Immature natural killer cell (primary cell): ENCODE measurements around the gene KLHL8. TPM values are rescaled to one million over a fixed set of nuclear protein-coding genes. Genes with fewer than 3 reads are reported as not detected.
A peak's percentile ranks its signal among the peaks of the same experiment; 100 is the strongest.

ENCODE experiments used
- DNase-seq, 3 donors: peaks; one replicate each; pipeline ENCODE4 v3.0.0; 2022; ENCODE audit warnings: mixed read lengths in 1 of 3
- H3K27ac Mint-ChIP-seq, 6 donors: one replicate each; pipeline ENCODE4 v1.8.0; 2020; ENCODE audit warnings: mixed read lengths in 6 of 6, mild to moderate bottlenecking in 5 of 6, inconsistent platforms in 4 of 6, moderate library complexity in 3 of 6
- H3K27me3 Mint-ChIP-seq, 3 donors: one replicate each; pipeline ENCODE4 v1.8.0; 2020 to 2021; ENCODE audit warnings: low read depth in 3 of 3, mild to moderate bottlenecking in 3 of 3, mixed read lengths in 3 of 3, moderate library complexity in 3 of 3, inconsistent platforms in 1 of 3
- H3K36me3 Mint-ChIP-seq, 3 donors: one replicate each; pipeline ENCODE4 v1.8.0; 2020; ENCODE audit warnings: mixed read lengths in 3 of 3, inconsistent platforms in 2 of 3, mild to moderate bottlenecking in 2 of 3
- H3K4me1 Mint-ChIP-seq, 2 donors: one replicate each; pipeline ENCODE4 v1.8.0; 2020; ENCODE audit warnings: inconsistent platforms in 2 of 2, mild to moderate bottlenecking in 2 of 2, mixed read lengths in 2 of 2, moderate library complexity in 1 of 2
- H3K4me3 Mint-ChIP-seq, 5 donors: one replicate each; pipeline ENCODE4 v1.8.0; 2020; ENCODE audit warnings: mild to moderate bottlenecking in 5 of 5, mixed read lengths in 5 of 5, inconsistent platforms in 3 of 5, moderate library complexity in 3 of 5
- H3K9me3 Mint-ChIP-seq, 6 donors: one replicate each; pipeline ENCODE4 v1.8.0; 2020; ENCODE audit warnings: mild to moderate bottlenecking in 6 of 6, mixed read lengths in 6 of 6, inconsistent platforms in 4 of 6, moderate library complexity in 3 of 6
- polyA plus RNA-seq, 3 donors: library from polyadenylated mRNA; unstranded; fragments of 300-500 nt; fragmentation: Illumina TruSeq; gene quantifications; one replicate each; pipeline ENCODE4 v1.2.3, GENCODE V29; 2021

KLHL8 gene
- polyA plus RNA-seq, 3 donors from 2014 or later, result 9.0 to 11.1 (median 10.3) TPM

- no peak overlapping the region for H3K4me3 Mint-ChIP-seq
- peaks cover 4 to 21% (median 5%) of the 10 kb centered on the region in 3 donors for H3K27me3 Mint-ChIP-seq
- H3K27ac Mint-ChIP-seq, result no peak overlapping the region
- peaks cover 7 to 11% (median 8%) of the 10 kb centered on the region in 3 donors for H3K36me3 Mint-ChIP-seq
- no peak for DNase-seq
- H3K9me3 Mint-ChIP-seq, result peaks cover 16 to 22% (median 20%) of the 10 kb centered on the region in 6 donors
- H3K4me1 Mint-ChIP-seq, result peaks cover 0 to under 1% of the 10 kb centered on the region in 2 donors
Measured at GRCh38 chr4:87241336-87241735, 20.9 kb upstream of the KLHL8 start.

GRCh38 chr4:87240341-87240740, 19.9 kb upstream of the KLHL8 start:
- Mint-ChIP-seq H3K27me3 (peaks cover 5 to 21% (median 7%) of the 10 kb centered on the region in 3 donors), H3K4me1 (peaks cover 5 to 11% of the 10 kb centered on the region in 2 donors), H3K9me3 (peaks cover 16 to 22% (median 20%) of the 10 kb centered on the region in 6 donors), H3K4me3 (no peak overlapping the region), H3K27ac (no peak overlapping the region), H3K36me3 (peaks cover 7 to 11% (median 8%) of the 10 kb centered on the region in 3 donors)
- no peak for DNase-seq

GRCh38 chr4:87239821-87240220, 19.4 kb upstream of the KLHL8 start:
- no peak overlapping the region for H3K27ac Mint-ChIP-seq
- DNase-seq, result no peak
- H3K36me3 Mint-ChIP-seq, result peaks cover 7 to 11% (median 8%) of the 10 kb centered on the region in 3 donors
- H3K9me3 Mint-ChIP-seq, result peaks cover 16 to 22% (median 20%) of the 10 kb centered on the region in 6 donors
- peaks cover 5 to 21% (median 7%) of the 10 kb centered on the region in 3 donors for H3K27me3 Mint-ChIP-seq
- H3K4me3 Mint-ChIP-seq, result no peak overlapping the region
- H3K4me1 Mint-ChIP-seq, result peaks cover 5 to 11% of the 10 kb centered on the region in 2 donors

GRCh38 chr4:87239194-87239593, 18.8 kb upstream of the KLHL8 start:
- Mint-ChIP-seq H3K9me3 (peaks cover 16 to 22% (median 17%) of the 10 kb centered on the region in 6 donors), H3K36me3 (peaks cover 7 to 11% (median 8%) of the 10 kb centered on the region in 3 donors), H3K4me1 (peaks cover 5 to 11% of the 10 kb centered on the region in 2 donors), H3K27ac (no peak overlapping the region), H3K27me3 (peaks cover 5 to 16% (median 7%) of the 10 kb centered on the region in 3 donors), H3K4me3 (no peak overlapping the region)
- DNase-seq, result no peak

- Mint-ChIP-seq H3K27ac (no peak overlapping the region), H3K4me3 (peak overlapping the region in 1 of 5 donors; percentile 83), H3K27me3 (peaks cover 0 to 9% (median 5%) of the 10 kb centered on the region in 3 donors), H3K4me1 (peaks cover 5 to 11% of the 10 kb centered on the region in 2 donors), H3K36me3 (no peaks in the 10 kb centered on the region), H3K9me3 (peaks cover 0 to 1% (median 0%) of the 10 kb centered on the region in 6 donors)
- DNase-seq, result no peak
Measured at GRCh38 chr4:87236861-87237260, 16.4 kb upstream of the KLHL8 start.

DNA sequence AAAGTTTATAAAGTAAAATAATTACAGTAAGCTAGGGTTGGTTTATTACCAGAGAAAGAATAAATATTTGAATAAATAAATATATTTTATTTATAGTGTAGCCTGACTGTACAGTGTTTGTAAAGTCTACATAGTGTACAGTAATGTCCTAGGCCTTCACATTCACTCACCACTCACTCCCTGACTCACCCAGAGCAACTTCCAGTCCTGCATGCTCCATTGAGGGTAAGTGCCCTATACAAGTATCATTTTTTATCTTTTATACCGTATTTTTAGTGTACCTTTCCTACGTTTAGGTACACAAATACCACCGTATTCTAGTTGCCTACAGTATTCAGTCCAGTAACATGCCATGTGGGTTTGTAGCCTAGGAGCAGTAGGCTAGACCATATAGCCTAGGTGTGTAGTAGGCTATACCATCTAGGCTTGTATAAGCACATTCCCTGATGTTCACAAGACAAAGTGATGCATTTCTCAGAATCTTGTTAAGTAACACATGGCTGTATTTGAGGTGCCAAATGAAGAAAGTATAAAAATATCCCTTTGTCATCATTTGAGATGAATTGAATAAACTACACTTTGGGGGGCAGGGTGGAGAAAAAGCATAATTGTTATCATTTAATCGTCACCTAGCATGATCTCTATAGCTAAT, 14.7 kb upstream of the KLHL8 start:
- H3K27ac Mint-ChIP-seq, result no peak overlapping the region
- H3K36me3 Mint-ChIP-seq, result no peaks in the 10 kb centered on the region
- peak overlapping the region; percentile 80 to 87 (median 83) for H3K4me3 Mint-ChIP-seq
- DNase-seq, result no peak
- H3K4me1 Mint-ChIP-seq, result peaks cover 5 to 11% of the 10 kb centered on the region in 2 donors
- H3K27me3 Mint-ChIP-seq, result peaks cover 0 to 5% (median 3%) of the 10 kb centered on the region in 3 donors
- H3K9me3 Mint-ChIP-seq, result no peaks in the 10 kb centered on the region

DNA sequence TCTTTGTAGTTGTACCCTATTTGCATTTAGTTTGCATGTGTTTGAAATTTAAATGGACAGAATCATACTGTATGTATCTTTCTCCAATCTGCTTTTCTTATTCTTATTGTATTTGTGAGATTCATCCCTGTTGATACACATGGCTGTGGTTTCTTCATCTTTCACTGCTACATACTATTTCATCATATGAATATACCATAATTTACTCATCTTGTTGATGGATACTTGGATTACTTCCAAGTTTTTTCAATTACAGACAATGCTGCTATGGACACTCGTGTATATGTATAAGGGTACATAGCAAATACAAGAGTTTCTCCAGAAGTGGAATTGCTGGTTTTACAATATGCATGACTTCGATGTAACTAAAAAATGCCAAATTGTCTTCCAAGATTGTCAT, 11.8 kb upstream of the KLHL8 start:
- peaks cover 5 to 11% of the 10 kb centered on the region in 2 donors for H3K4me1 Mint-ChIP-seq
- no peaks in the 10 kb centered on the region for H3K36me3 Mint-ChIP-seq
- no peak overlapping the region for H3K4me3 Mint-ChIP-seq

DNA sequence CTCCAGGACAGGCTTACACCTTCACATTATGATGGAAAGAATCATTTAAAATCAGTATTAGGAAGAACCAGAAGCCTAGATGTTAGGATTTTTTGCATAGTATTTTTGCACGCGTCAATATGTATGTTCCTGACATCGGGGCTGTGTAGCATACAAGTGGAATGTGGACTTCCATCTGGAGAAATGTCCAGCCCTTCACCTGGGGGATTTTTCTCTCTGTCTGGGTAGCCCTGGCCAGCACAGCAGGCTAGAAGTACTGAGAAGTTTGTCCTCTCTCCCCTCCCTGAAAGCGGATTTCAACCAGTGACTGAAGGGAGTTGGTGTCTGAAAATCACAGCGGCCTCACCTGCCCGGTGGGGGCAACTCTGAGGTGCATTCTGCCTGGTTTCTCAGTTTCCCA, 10.4 kb upstream of the KLHL8 start:
- H3K4me3 Mint-ChIP-seq, result no peak overlapping the region
- H3K27me3 Mint-ChIP-seq, result peaks cover 0 to 2% (median 0%) of the 10 kb centered on the region in 3 donors
- no peak overlapping the region for H3K27ac Mint-ChIP-seq
- no peak for DNase-seq
- H3K36me3 Mint-ChIP-seq, result no peaks in the 10 kb centered on the region
- no peaks in the 10 kb centered on the region for H3K9me3 Mint-ChIP-seq
- H3K4me1 Mint-ChIP-seq, result peaks cover 3 to 5% of the 10 kb centered on the region in 2 donors

More for the DNA sequence above, 11.8 kb upstream of the KLHL8 start:
- Mint-ChIP-seq H3K9me3 (no peaks in the 10 kb centered on the region), H3K27ac (no peak overlapping the region), H3K27me3 (peaks cover 0 to 3% (median 2%) of the 10 kb centered on the region in 3 donors)
- no peak for DNase-seq

GRCh38 chr4:87229979-87230378, 9.6 kb upstream of the KLHL8 start:
- H3K36me3 Mint-ChIP-seq, result no peaks in the 10 kb centered on the region
- peaks cover 0 to 2% (median 0%) of the 10 kb centered on the region in 3 donors for H3K27me3 Mint-ChIP-seq
- no peaks in the 10 kb centered on the region for H3K9me3 Mint-ChIP-seq
- DNase-seq, result no peak
- no peaks in the 10 kb centered on the region for H3K4me1 Mint-ChIP-seq
- no peak overlapping the region for H3K27ac Mint-ChIP-seq
- H3K4me3 Mint-ChIP-seq, result no peak overlapping the region

DNA sequence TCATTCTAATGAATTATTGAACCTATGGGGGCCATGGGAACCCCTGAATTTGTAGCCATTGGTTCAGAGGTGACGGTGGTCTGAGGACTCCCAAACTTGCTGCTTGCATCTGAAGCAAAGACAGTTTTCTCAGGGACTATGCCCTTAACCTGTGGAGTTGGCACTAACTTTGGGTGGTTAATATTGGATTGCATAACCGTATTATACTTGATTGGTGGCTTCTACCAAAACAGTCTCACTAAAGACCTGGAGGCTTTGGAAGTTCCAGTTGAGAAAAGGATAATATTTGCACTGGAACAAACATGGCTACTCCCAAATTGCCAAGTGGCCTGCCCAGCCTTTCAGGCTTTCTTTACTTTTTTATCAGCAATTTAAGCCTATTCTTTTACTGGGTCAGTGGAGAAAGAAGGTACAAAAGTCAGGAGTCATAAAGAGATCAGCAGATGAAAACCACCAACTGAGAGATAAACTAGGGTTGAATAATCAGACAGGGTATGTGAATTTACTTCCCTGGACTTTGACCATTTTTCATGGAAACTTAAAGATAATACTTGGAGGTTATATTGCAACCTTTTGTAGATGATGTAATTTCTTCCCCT, 7.9 kb upstream of the KLHL8 start:
- no peaks in the 10 kb centered on the region for H3K36me3 Mint-ChIP-seq
- peaks cover 0 to 3% (median 2%) of the 10 kb centered on the region in 3 donors for H3K27me3 Mint-ChIP-seq
- H3K9me3 Mint-ChIP-seq, result no peaks in the 10 kb centered on the region
- H3K4me3 Mint-ChIP-seq, result no peak overlapping the region
- no peaks in the 10 kb centered on the region for H3K4me1 Mint-ChIP-seq
- H3K27ac Mint-ChIP-seq, result no peak overlapping the region
- DNase-seq, result no peak

DNA sequence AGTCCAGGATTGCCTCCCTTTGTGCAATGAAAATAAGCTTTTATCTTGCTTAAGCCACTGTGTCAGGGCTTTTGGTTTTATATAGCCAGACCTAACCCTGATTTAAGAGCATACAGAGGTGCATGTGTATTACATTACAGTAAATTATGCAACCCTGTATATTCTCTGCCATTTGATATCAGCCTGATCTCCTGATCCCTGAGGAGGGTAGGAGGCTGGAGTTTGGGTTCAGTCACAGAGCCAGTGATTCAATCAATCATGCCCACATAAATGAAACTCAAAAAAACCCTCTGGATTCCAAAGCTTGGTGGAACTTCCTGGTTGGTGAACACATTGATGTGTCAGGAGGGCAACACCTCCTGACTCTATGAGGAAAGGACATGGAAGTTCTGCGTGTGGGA, 7.3 kb upstream of the KLHL8 start:
- no peak overlapping the region for H3K4me3 Mint-ChIP-seq

GRCh38 chr4:87225936-87226335, 5.5 kb upstream of the KLHL8 start:
- Mint-ChIP-seq H3K27ac (no peak overlapping the region), H3K4me1 (peaks cover under 1 to 4% of the 10 kb centered on the region in 2 donors), H3K36me3 (no peaks in the 10 kb centered on the region), H3K9me3 (no peaks in the 10 kb centered on the region), H3K4me3 (no peak overlapping the region), H3K27me3 (peaks cover 0 to 6% (median 2%) of the 10 kb centered on the region in 3 donors)
- DNase-seq, result no peak

More for the DNA sequence above, 7.3 kb upstream of the KLHL8 start:
- Mint-ChIP-seq H3K4me1 (no peaks in the 10 kb centered on the region), H3K9me3 (no peaks in the 10 kb centered on the region), H3K36me3 (no peaks in the 10 kb centered on the region), H3K27ac (no peak overlapping the region), H3K27me3 (peaks cover 0 to 3% (median 2%) of the 10 kb centered on the region in 3 donors)
- no peak for DNase-seq

DNA sequence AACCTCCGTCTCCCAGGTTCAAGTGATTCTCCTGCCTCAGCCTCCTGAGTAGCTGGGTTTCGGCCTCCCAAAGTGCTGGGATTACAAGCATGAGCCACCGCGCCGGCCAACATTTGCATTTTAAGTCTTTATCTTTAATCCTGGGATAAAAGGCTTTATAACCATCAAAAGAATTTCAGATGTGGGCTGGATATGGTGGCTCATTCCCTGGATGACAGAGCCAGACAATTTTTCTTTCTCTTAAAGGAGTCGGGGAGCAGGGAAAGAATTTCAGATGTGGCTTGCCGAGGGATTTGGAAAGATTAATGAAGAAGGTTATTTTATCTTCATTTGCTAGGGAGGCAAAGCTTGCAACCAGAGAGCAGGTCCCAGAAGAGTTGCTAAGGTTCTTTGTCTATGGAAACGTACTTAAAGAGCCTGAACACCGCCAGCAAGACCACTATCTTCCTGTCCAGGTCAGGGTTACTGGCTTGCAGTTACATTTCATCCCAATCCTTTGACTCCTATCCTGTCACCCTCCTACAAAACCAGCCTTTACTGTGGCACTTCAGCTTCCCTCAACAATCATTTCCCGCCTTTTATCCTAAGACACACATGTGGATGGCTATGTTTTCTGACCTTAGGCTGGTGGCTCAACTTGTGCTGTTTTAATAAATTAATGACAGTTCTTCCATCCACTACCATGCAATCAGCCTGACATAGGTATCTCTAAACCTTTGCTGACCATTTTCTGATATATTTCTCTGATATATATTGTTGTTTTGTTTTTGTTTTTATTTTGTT, 3.9 kb upstream of the KLHL8 start:
- DNase-seq, result no peak
- no peaks in the 10 kb centered on the region for H3K9me3 Mint-ChIP-seq
- H3K4me3 Mint-ChIP-seq, result no peak overlapping the region
- peaks cover 2 to 15% (median 3%) of the 10 kb centered on the region in 3 donors for H3K27me3 Mint-ChIP-seq
- no peaks in the 10 kb centered on the region for H3K36me3 Mint-ChIP-seq
- H3K4me1 Mint-ChIP-seq, result peaks cover 8 to 10% of the 10 kb centered on the region in 2 donors
- peak overlapping the region in 1 of 6 donors; percentile 10 for H3K27ac Mint-ChIP-seq
